HG02884 (cell line): Measurements from ENCODE around the gene TMEM229A.
"Not testable (repeated sequence)": the region's sequence is repeated elsewhere in the genome, so short reads cannot be mapped to it uniquely, and the experiment has no call there.

Experiments used
- ATAC-seq: cut with Tn5 transposase; IDR thresholded peaks from one replicate; pipeline ENCODE4 v1.9.1; 2021; ENCODE audit warnings: mild to moderate bottlenecking, moderate library complexity; ENCODE audit not compliant: unreplicated experiment

TMEM229A gene

GRCh38 chr7:124033095-124033806, 384 bp upstream of the TMEM229A start:
- ATAC-seq = peak; percentile 27

DNA sequence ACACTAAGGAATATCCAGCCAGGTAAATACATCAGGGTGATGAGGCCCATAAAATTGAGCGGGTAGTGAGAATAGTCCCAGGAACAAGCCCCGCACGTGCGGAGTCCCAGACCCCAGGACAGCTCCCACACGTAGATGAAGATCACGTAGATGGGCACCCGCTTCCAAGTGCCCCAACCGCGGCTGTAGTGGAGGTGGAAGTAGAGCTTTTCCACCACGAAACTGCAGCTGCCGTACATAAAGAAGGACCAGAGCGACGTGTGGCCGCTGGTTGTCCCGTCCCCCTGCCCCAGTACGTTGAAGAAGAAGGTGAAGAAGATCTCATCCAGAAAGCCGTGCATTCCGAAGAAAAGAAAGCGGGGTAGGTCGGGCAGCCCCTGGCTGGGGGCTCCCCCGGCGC, 948 bp downstream of the TMEM229A start:
- ATAC-seq = no peak

DNA sequence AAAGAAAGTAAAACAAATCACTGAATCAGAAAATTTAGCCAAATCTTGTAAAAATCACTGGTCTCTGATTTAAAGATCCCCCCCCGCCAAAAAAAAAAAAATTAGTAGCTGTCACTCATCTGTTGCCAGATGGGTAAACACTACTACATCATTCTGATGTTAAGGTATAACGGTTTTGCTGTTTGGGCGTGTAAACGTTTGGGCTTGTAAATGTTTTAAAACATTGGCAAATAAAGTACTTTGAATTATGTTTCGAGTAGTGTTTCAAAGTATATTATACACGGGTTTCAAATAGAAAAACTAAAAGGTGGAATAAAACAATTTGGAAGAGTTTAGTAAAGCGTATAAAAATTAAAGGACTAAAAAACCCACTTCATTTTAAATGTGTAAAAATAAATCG, 1.5 kb downstream of the TMEM229A start:
- ATAC-seq = no peak

DNA sequence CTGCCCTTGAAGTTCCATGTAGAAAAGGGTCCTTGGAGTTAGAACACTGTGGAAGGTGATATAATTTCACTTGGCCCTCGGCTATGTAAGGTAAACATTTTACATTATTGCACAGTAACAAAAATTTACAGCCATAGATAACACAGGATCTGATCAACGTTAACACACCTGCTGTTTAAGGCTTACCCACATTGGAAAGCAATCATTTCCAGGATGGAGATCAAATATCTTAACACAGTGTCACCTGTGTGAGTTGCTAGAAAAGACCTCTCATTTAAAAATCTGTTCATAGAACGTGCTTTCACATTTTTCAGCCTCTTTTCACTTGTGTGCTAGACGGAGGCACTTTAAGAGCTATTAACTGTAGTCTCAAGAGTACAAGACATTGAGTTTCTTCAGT, 1.9 kb downstream of the TMEM229A start:
- no peak for ATAC-seq

DNA sequence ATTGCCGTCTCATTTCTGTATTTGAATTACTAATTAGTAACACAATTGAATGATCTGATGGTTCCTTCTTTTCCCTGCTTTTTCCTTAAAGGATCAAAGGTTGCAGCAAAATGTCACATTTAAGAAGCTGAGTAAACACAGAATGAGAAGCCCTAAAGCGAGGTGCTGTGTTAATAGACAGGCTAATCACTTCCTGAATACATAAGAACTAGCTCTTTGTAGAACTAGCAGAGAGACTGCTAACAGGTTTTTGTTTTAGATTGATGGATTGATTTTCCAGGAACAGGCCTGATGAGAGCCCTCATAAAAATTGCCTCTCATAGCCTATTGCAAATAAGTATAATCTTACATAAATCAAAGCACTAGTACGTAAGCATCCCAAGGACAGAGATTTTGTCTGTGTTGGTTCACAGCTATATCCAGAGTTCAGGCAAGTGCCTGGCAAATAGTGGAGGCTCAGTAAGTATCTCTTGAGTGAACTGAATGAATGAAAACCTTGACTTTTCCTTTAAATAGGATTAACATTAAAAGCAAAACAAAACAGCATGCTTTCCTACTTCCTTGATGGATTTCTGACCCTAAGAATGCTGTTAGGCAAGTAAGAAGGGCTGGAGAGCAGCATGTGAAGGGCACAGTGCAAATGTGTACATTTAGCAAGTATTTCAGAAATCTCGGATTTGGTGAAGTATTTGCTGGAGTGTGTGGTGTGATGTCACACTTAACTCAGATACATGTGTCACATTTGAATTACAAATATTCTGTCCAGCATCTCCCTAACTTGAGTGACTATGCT, 3.3 kb downstream of the TMEM229A start:
- no peak for ATAC-seq

GRCh38 chr7:124027236-124027635, 5.6 kb downstream of the TMEM229A start:
- no peak for ATAC-seq

DNA sequence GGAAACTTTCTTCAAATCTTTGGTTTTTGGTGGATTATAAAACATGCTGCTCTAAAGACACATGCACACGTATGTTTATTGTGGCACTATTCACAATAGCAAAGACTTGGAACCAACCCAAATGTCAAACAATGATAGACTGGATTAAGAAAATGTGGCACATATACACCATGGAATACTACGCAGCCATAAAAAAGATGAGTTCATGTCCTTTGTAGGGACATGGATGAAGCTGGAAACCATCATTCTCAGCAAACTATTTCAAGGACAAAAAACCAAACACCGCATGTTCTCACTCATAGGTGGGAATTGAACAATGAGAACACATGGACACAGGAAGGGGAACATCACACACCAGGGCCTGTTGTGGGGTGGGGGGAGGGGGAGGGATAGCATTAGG, 8.5 kb downstream of the TMEM229A start:
- ATAC-seq = not testable (repeated sequence)

- no peak for ATAC-seq
Observed at GRCh38 chr7:124022551-124022950, 10.3 kb downstream of the TMEM229A start.

DNA sequence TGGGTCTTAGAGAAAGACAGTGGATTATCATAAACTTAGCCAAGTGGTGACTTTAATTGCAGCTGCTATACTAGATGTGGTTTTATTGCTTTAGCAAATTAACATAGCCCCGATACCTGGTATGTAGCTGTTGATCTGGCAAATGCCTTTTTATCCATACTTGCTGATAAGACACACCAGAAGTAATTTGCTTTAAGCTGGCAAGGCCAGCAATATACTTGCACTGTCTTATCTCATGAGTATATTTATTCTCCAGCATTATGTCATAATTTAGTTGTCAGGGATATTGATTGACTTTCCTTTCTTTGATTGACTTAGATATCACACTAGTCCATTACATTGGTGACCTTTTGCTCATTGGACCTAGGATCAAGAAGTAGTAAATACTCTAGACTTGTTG, 12.8 kb downstream of the TMEM229A start:
- ATAC-seq = no peak

DNA sequence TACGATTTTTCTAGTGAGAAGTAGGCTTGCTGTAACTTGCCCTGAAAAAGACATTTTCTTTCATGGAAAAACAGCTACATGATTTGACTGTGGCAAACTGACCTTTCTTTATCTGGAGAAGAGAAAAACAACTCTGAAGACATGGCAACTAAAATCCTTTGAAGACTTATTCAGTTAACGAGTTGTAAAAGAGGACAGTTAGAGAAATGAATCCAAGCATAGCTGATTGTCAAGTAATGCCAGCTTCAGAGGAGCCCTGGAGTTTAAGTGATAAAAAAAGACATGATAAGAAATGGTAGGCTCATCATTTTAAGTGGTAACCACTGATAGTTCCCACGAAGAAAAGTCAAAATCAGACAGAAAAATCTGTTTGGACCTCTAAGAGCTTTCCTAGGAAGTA, 19.6 kb downstream of the TMEM229A start:
- no peak for ATAC-seq

GRCh38 chr7:124012864-124013263, 20.0 kb downstream of the TMEM229A start:
- no peak for ATAC-seq

DNA sequence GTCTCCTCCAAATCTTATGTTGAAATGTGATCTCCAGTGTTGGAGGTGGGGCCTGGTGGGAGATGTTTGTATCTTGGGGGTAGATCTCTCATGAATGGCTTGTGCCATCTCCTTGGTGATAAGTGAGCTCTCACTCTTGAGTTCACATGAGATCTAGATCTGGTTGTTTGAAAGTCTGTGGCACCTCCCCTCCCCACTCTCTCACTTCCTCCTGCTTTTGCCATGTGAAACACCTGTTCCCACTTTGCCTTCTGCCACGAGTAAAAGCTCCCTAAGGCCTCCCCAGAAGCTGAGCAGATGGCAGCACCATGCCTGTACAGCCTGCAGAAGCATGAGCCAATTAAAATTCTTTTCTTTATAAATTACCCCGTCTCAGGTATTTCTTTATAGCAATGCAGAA, 23.5 kb downstream of the TMEM229A start:
- ATAC-seq = no peak

DNA sequence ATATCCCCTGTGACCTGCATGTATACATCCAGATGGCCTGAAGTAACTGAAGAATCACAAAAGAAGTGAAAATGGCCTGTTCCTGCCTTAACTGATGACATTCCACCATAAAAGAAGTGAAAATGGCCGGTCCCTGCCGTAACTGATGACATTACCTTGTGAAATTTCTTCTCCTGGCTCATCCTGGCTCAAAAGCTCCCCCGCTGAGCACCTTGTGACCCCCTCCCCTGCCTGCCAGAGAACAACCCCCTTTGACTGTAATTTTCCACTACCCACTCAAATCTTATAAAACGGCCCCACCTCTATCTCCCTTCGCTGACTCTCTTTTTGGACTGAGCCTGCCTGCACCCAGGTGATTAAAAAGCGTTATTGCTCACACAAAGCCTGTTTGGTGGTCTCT, 24.6 kb downstream of the TMEM229A start:
- not testable (repeated sequence) for ATAC-seq

DNA sequence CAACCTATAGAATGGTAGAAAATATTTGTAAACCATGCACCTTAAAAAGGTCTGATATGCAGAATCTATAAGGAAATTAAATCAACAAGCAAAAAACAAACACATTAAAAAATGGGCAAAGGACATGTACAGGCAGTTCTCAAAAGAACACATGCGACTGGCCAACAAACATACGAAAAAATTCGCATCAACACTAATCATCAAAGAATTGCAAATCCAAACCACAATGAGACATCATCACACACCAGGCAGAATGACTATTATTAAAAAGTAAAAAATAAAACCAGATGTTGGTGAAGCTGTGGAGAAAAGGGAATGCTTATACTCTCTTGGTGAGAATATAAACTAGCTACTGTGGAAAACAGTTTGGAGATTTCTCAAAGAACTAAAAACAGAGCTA, 33.2 kb downstream of the TMEM229A start:
- no peak for ATAC-seq

DNA sequence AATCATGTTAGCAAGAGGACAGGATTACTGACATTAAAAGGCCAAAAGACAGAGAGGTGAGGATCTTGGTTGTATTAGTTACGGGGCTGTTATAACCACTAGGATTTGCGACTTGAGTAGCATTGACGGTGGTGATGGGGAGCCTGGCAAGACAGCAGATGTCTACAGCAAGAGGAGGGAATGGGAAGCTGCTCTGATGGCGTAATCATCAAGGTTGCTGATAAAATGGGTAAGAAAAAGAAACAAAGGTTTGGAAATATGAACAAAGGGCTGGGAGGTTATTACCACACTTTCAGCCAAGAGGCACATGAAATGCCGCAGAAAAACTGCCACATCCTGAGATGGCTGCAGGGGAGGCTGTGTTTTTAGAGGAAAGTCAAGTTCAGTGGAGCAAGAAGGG, 33.9 kb downstream of the TMEM229A start:
- no peak for ATAC-seq

- ATAC-seq = no peak
Observed at GRCh38 chr7:123996327-123996625, 36.6 kb downstream of the TMEM229A start.

DNA sequence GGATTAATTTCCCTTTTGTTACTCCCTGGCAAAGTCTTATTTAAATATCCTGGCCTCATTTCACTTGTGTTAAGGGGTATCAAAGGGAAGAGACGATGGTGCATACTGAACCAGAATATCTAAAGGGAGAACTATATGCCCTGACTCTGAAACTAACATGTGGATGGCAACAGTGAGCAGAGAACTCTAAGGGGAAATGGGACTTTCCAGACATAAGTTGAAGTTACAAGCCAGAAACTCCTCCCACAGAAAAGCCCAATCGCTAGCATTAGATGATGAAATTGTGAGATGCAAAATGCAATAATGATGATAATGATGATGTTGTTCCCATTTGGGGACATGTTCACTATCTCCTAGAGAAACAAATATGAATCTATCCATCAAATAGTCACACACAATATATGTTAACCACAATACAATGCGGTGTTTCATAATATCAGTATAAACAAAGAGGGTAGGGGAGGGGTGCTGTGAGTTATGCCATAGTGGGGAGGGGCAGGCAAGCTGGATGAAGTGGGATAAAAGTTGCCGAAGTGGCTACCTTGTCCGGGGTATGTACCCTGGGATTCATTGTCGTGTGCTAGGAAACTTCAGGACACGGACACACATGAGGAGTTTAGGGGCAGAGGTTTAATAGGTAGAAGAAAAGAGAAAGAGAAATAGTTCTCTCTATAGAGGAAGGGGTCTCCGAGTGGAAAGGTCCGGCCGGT, 37.1 kb downstream of the TMEM229A start:
- no peak for ATAC-seq

- no peak for ATAC-seq
Observed at GRCh38 chr7:123994449-123994848, 38.4 kb downstream of the TMEM229A start.

- ATAC-seq = no peak
Observed at GRCh38 chr7:123993996-123994395, 38.9 kb downstream of the TMEM229A start.

DNA sequence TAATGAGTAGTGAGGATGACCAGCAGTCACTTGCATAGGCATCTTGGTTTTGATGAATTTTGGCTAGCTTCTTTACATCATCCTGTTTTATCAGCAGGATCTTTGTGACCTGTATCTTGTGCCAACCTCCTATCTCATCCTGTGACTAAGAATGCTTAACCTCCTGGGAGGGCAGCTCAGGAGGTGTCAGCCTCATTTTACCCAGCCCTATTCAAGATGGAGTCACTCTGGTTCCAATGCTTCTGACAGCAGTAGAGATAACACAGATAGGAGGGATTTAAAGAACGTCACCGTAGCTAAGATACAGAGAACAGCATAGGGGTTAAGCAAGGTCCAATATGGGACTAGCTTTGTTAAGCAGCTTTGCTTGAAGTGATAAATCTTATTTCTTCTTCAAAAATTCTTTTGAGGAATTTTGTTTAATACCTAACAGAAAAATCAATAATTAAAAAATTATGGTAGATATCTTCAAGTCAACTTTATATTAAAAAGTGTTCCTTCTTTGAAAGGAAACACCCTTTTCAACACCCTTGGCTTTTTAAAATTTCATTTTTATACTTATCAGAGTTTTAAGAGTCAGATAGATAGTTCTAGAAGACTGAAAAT, 39.9 kb downstream of the TMEM229A start:
- ATAC-seq = no peak

- ATAC-seq = no peak
Observed at GRCh38 chr7:123987445-123987844, 45.4 kb downstream of the TMEM229A start.
